HTR-8/SVneo (cell line): ENCODE data around the gene OR6P1.

ENCODE experiments used
- DNase-seq: peaks from one replicate; pipeline ENCODE4 v3.0.0; 2011; ENCODE audit warnings: low spot score, mixed read lengths; ENCODE audit not compliant: insufficient read length
- FAIRE-seq: peaks from 2 replicates; lab custom pipeline; 2011; peaks lifted over from hg19 to GRCh38; lab: Jason Lieb, UNC

OR6P1 gene

GRCh38 chr1:158520955-158521665 is 49.3 kb downstream of the OR6P1 start:
- no peak for FAIRE-seq
- DNase-seq: no peak

- DNase-seq (no peak), FAIRE-seq (no peak)
Observed at GRCh38 chr1:158520021-158520420, 50.4 kb downstream of the OR6P1 start.

- DNase-seq (no peak), FAIRE-seq (no peak)
Observed at GRCh38 chr1:158516966-158517365, 53.4 kb downstream of the OR6P1 start.
